Amygdala (tissue), 56 donors: ENCODE measurements around the gene RPL26.

ENCODE experiments used
- DNase-seq, 56 donors: peaks; one replicate each; lab custom pipeline; 2025; lab: John Stamatoyannopoulos, UW

RPL26 gene

GRCh38 chr17:8383143-8383822 lies at the start of gene RPL26:
Gene RPL26, minus strand, starts transcription at chr17:8383193. Its CDS starts 883 bp downstream, at chr17:8382310.
- peak; percentile 77 to 98 (median 92) for DNase-seq

- DNase-seq, result peak in 10 of 56 donors; percentile 5 to 66 (median 40)
Measured at GRCh38 chr17:8430966-8431365, 48.0 kb upstream of the RPL26 start.

- no peak for DNase-seq
Measured at GRCh38 chr17:8426802-8427201, 43.8 kb upstream of the RPL26 start.

- DNase-seq, result no peak
Measured at GRCh38 chr17:8426094-8426720, 43.2 kb upstream of the RPL26 start.

GRCh38 chr17:8421571-8421970 lies 38.6 kb upstream of the RPL26 start:
- no peak for DNase-seq

GRCh38 chr17:8420041-8420934 lies 37.3 kb upstream of the RPL26 start:
- peak in 7 of 56 donors; percentile 1 to 21 (median 11) for DNase-seq

GRCh38 chr17:8419305-8419704 lies 36.3 kb upstream of the RPL26 start:
- DNase-seq, result no peak

GRCh38 chr17:8418471-8418870 lies 35.5 kb upstream of the RPL26 start:
- DNase-seq, result no peak

GRCh38 chr17:8417806-8418205 lies 34.8 kb upstream of the RPL26 start:
- no peak for DNase-seq

- DNase-seq, result no peak
Measured at GRCh38 chr17:8413938-8414337, 30.9 kb upstream of the RPL26 start.

- DNase-seq, result no peak
Measured at GRCh38 chr17:8413328-8413727, 30.3 kb upstream of the RPL26 start.

GRCh38 chr17:8412089-8412488 lies 29.1 kb upstream of the RPL26 start:
- DNase-seq, result no peak

GRCh38 chr17:8410883-8411238 lies 27.9 kb upstream of the RPL26 start:
- DNase-seq, result no peak

GRCh38 chr17:8409966-8410882 lies 27.2 kb upstream of the RPL26 start:
- DNase-seq, result peak in 54 of 56 donors; percentile 27 to 91 (median 69)

- no peak for DNase-seq
Measured at GRCh38 chr17:8408371-8408770, 25.4 kb upstream of the RPL26 start.

GRCh38 chr17:8406174-8406573 lies 23.2 kb upstream of the RPL26 start:
- DNase-seq, result no peak

GRCh38 chr17:8405499-8406016 lies 22.6 kb upstream of the RPL26 start:
- no peak for DNase-seq

- no peak for DNase-seq
Measured at GRCh38 chr17:8402921-8403536, 20.0 kb upstream of the RPL26 start.

- no peak for DNase-seq
Measured at GRCh38 chr17:8401107-8401506, 18.1 kb upstream of the RPL26 start.

- DNase-seq, result no peak
Measured at GRCh38 chr17:8398980-8399379, 16.0 kb upstream of the RPL26 start.
